Gastrocnemius medialis (tissue), 4 donors: ENCODE data around the gene LRRC53. TPM values are rescaled to one million over a fixed set of nuclear protein-coding genes. Genes with fewer than 3 reads are reported as not detected.

Source experiments
- ATAC-seq, 2 donors: fragments of 150-250 bp; one replicate each; pipeline ENCODE4 v1.9.1; 2016
- DNase-seq, 2 donors: peaks; one replicate each; pipeline ENCODE4 v3.0.0-alpha.2; 2019
- H3K27ac ChIP-seq, 4 donors: fragments of 200-600 bp; sonication (generic); 1 replicate in 1 of 4; 2 replicates in 3 of 4; pipeline ENCODE4 v1.5.1; 2016 to 2018; ENCODE audit warnings: mild to moderate bottlenecking in 2 of 4, moderate library complexity in 1 of 4
- H3K27me3 ChIP-seq, 3 donors: fragments of 200-600 bp; sonication (generic) in 2 of 3; 1 replicate in 1 of 3; 2 replicates in 2 of 3; pipeline versions ENCODE4 v1.5.1 to v1.6.0; 2016 to 2019; ENCODE audit warnings: mild to moderate bottlenecking in 1 of 3, moderate library complexity in 1 of 3
- H3K36me3 ChIP-seq, 2 donors: fragments of 200-600 bp; sonication (generic) in 1 of 2; one replicate each; pipeline ENCODE4 v1.5.1; 2017 to 2018
- H3K4me1 ChIP-seq, 2 donors: fragments of 200-600 bp; sonication (generic) in 1 of 2; one replicate each; pipeline ENCODE4 v1.5.1; 2016 to 2017; ENCODE audit warnings: mild to moderate bottlenecking in 2 of 2
- H3K4me3 ChIP-seq, 4 donors: fragments of 200-600 bp; sonication (generic) in 3 of 4; 1 replicate in 1 of 4; 2 replicates in 3 of 4; pipeline ENCODE4 v1.5.1; 2016 to 2019; ENCODE audit warnings: mild to moderate bottlenecking in 2 of 4
- H3K9me3 ChIP-seq, 3 donors: fragments of 200-600 bp; sonication (generic) in 2 of 3; 1 replicate in 1 of 3; 2 replicates in 2 of 3; pipeline ENCODE4 v1.5.1; 2016 to 2019
- POLR2A ChIP-seq, 2 donors: fragments of 450-650 bp; IDR thresholded peaks; one replicate each; pipeline ENCODE4 v1.6.1; 2017; ENCODE audit warnings: antibody characterized with exemption in 2 of 2, mild to moderate bottlenecking in 2 of 2, moderate library complexity in 2 of 2
- in situ Hi-C, 4 donors: fragments of 200-750 bp; cut with MboI; loops; one replicate each; pipeline versions ENCODE4 v1.15.0 to v1.8.0; 2017; ENCODE audit warnings: low sequenced_read_pairs in 4 of 4
- intact Hi-C: fragments of 100-400 bp; cut with DNase I; formaldehyde crosslinking; loops from one replicate; pipeline ENCODE4 v1.15.1; 2023; ENCODE audit warnings: low total_unique reads
- total RNA-seq, 4 donors: library from RNA; depleted of rRNA; stranded (reverse); fragments of >200 nt; gene quantifications; one replicate each; pipeline versions ENCODE4 v1.1.0 to v1.2.3, GENCODE V29; 2016
- TF ChIP-seq, protein P1 (sequence below), 5 experiments: fragments of 450-650 bp in 3 of 5; fragments of 200-600 bp in 2 of 5; sonication (generic) in 2 of 5; IDR thresholded peaks in 4 of 5; conservative IDR thresholded peaks in 1 of 5; 1 replicate in 4 of 5; 2 replicates in 1 of 5; pipeline ENCODE4 v1.5.1; 2016 to 2019; ENCODE audit warnings: antibody characterized with exemption in 5 of 5, mild to moderate bottlenecking in 3 of 5, moderate library complexity in 3 of 5

LRRC53 gene
- total RNA-seq, 4 donors from 2014 or later, result not detected

DNA sequence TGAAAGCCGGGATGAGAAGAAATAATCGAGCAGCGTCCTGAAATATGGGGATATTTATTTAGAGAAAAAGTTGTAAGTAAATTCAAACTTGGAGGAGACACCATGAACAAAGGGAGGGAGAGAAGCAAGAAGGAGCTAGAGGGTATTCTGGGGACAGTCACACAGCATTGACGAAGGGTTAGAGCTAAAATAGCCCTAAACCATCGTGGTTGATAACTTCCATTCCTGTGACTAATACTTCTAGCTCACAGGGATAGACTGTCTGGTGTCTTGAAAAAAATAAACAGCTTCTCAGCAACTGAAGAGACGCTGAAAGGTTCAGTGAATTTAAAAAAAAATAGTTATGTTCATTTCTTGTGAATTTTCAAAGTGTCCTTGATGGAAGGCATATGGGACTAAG is 86.7 kb downstream of the LRRC53 start:
- DNase-seq, result no peak
- TF ChIP-seq POLR2A (IDR thresholded peaks at IDR 0.05), result no peak
- TF ChIP-seq, protein P1, sequence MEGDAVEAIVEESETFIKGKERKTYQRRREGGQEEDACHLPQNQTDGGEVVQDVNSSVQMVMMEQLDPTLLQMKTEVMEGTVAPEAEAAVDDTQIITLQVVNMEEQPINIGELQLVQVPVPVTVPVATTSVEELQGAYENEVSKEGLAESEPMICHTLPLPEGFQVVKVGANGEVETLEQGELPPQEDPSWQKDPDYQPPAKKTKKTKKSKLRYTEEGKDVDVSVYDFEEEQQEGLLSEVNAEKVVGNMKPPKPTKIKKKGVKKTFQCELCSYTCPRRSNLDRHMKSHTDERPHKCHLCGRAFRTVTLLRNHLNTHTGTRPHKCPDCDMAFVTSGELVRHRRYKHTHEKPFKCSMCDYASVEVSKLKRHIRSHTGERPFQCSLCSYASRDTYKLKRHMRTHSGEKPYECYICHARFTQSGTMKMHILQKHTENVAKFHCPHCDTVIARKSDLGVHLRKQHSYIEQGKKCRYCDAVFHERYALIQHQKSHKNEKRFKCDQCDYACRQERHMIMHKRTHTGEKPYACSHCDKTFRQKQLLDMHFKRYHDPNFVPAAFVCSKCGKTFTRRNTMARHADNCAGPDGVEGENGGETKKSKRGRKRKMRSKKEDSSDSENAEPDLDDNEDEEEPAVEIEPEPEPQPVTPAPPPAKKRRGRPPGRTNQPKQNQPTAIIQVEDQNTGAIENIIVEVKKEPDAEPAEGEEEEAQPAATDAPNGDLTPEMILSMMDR (IDR thresholded peaks at IDR 0.05 in 4 of 5, conservative IDR thresholded peaks at IDR 0.05 in 1 of 5), result no peak
- in situ Hi-C loops (no loop called here), intact Hi-C loops (no loop called here)
- no peaks in the 10 kb centered on the region for H3K4me1 ChIP-seq
- no peak overlapping the region for H3K27ac ChIP-seq
- H3K36me3 ChIP-seq, result no peaks in the 10 kb centered on the region
- no peak for ATAC-seq
- no peak overlapping the region for H3K4me3 ChIP-seq
- no peaks in the 10 kb centered on the region for H3K27me3 ChIP-seq
- H3K9me3 ChIP-seq, result no peaks in the 10 kb centered on the region

DNA sequence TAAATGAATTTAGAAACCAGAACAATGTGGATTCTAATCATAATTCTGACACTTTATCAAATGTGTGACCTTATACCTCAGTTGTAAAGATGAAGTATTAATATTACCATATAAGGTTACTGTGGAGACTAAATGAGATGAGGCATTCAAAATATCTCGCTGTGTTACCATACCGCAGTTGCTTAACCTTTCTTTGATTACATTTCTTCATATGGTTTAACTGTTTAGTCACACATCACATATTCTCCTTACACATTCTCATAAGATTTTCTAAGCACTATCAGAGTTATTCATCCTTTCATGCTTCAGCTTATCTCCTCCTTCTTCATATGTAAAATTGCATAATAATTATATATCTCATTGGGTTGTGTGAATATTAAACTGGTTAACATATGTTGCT is 88.9 kb downstream of the LRRC53 start:
- intact Hi-C loops, result no loop called here
- H3K4me3 ChIP-seq, result no peak overlapping the region
- no peak for ATAC-seq
- H3K36me3 ChIP-seq, result no peaks in the 10 kb centered on the region
- no peak for DNase-seq
- in situ Hi-C loops, result no loop called here
- H3K4me1 ChIP-seq, result no peaks in the 10 kb centered on the region
- no peak overlapping the region for H3K27ac ChIP-seq
- no peaks in the 10 kb centered on the region for H3K9me3 ChIP-seq
- no peak for TF ChIP-seq POLR2A (IDR thresholded peaks at IDR 0.05)
- TF ChIP-seq, protein P1 (IDR thresholded peaks at IDR 0.05 in 4 of 5, conservative IDR thresholded peaks at IDR 0.05 in 1 of 5), result no peak
- no peaks in the 10 kb centered on the region for H3K27me3 ChIP-seq

DNA sequence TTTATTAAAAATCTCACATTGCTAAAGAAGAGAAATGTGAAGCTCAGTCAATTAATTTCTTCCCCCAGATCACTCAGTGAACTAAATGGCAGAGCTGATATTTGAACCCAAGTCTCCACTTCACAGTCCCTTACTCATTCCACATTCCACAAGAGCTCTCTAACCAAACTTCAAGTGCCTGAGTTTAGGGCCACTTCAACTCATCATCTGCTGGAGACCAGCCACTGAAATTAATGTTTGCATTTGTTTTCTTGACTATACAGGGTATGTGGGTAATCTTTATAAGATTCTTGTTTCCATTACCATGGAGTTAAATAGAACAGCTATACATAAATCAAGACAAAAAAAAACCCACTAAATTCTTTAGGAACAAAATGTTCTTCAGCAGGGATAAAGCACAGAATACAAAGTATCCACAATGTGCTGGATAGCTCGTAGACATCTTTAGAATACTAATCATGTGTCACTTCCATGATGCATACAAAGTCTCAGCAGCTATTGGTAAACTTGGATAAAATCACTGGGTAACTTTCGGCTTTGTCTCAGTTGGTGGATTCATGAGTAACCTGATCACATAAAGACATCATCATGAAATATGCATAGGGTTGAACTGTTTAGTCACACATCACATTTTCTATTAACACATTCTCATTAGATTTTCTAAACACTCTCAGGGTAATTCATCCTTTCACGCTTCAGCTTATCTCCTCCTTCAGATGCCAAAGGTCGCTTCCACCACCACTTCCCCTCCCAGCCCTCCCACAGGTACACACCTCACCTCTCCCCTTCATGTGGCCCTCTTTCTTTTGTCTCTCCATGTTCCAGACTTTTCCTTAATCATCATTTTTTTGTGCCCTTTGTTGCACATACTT is 89.8 kb downstream of the LRRC53 start:
- Histone ChIP-seq H3K9me3 (no peaks in the 10 kb centered on the region), H3K4me3 (no peak overlapping the region), H3K36me3 (no peaks in the 10 kb centered on the region), H3K4me1 (no peaks in the 10 kb centered on the region), H3K27ac (no peak overlapping the region), H3K27me3 (no peaks in the 10 kb centered on the region)
- in situ Hi-C loops, result no loop called here
- TF ChIP-seq POLR2A (IDR thresholded peaks at IDR 0.05), result no peak
- TF ChIP-seq, protein P1 (IDR thresholded peaks at IDR 0.05 in 4 of 5, conservative IDR thresholded peaks at IDR 0.05 in 1 of 5), result no peak
- no peak for DNase-seq
- intact Hi-C loops, result no loop called here
- no peak for ATAC-seq

DNA sequence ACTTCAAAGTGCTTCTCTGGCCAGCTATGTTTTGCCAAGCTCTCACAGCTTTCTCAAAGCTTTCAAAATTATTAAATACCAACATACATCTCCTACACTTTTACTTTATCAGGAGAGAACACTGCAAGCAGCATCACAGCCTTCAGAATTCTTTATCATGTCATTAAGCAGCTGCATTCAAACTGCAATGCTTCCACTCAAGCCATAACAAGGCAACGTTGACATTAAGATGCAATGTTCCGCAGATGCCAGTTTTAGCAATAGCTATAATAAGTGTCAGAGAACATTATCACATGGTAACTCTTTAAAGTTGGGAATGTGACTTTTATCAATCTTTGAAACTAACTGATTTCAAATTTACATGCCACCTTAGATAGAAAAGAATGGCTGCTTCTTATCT is 91.9 kb downstream of the LRRC53 start:
- Histone ChIP-seq H3K4me1 (no peaks in the 10 kb centered on the region), H3K27ac (no peak overlapping the region), H3K9me3 (no peaks in the 10 kb centered on the region), H3K4me3 (no peak overlapping the region), H3K36me3 (no peaks in the 10 kb centered on the region), H3K27me3 (no peaks in the 10 kb centered on the region)
- in situ Hi-C loops, result no loop called here
- no peak for DNase-seq
- intact Hi-C loops, result no loop called here
- ATAC-seq, result no peak
- TF ChIP-seq, protein P1 (IDR thresholded peaks at IDR 0.05 in 4 of 5, conservative IDR thresholded peaks at IDR 0.05 in 1 of 5), result no peak
- no peak for TF ChIP-seq POLR2A (IDR thresholded peaks at IDR 0.05)

Other genes with a start within 250 kb of the LRRC53 start
- not detected for gene ERICH3, start 161.2 kb upstream of the LRRC53 start, total RNA-seq
- 10 to 100 TPM in 3 of 4 donors, 1 to 10 TPM in 1; 8.0 to 20.7 (median 11.3) TPM for gene CRYZ, start 220.4 kb upstream of the LRRC53 start, total RNA-seq
- 1 to 10 TPM; 6.7 to 9.2 (median 7.7) TPM for gene TYW3, start 220.5 kb upstream of the LRRC53 start, total RNA-seq